ENCODE results near the gene UBE3B. TPM values are rescaled to one million over a fixed set of nuclear protein-coding genes. Genes with fewer than 3 reads are reported as not detected.

Gene UBE3B
- total RNA-seq, 2 donors from 2014 or later: 57.9 to 85.8 TPM

GRCh38 chr12:109523504-109523903, 46.1 kb downstream of the UBE3B start:
- 91% methylated on average over 5 of the region's 5 CpGs for WGBS
- no peak for DNase-seq (ENCODE audit: low spot score)
- H3K36me3 ChIP-seq: peaks cover 0 to 5% of the 10 kb centered on the region in 2 donors
- no peaks in the 10 kb centered on the region for H3K27me3 ChIP-seq (replicated peaks; ENCODE audit: insufficient read depth)
- no peak overlapping the region for H3K4me3 ChIP-seq
- H3K4me1 ChIP-seq (replicated peaks): no peaks in the 10 kb centered on the region
- TF ChIP-seq, protein P1, sequence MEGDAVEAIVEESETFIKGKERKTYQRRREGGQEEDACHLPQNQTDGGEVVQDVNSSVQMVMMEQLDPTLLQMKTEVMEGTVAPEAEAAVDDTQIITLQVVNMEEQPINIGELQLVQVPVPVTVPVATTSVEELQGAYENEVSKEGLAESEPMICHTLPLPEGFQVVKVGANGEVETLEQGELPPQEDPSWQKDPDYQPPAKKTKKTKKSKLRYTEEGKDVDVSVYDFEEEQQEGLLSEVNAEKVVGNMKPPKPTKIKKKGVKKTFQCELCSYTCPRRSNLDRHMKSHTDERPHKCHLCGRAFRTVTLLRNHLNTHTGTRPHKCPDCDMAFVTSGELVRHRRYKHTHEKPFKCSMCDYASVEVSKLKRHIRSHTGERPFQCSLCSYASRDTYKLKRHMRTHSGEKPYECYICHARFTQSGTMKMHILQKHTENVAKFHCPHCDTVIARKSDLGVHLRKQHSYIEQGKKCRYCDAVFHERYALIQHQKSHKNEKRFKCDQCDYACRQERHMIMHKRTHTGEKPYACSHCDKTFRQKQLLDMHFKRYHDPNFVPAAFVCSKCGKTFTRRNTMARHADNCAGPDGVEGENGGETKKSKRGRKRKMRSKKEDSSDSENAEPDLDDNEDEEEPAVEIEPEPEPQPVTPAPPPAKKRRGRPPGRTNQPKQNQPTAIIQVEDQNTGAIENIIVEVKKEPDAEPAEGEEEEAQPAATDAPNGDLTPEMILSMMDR (IDR thresholded peaks at IDR 0.05): no peak
- TF ChIP-seq POLR2A (IDR thresholded peaks at IDR 0.05): no peak
- no peak for TF ChIP-seq POLR2AphosphoS5 (IDR thresholded peaks at IDR 0.05)
- intact Hi-C loops (cut with DNase I): no loop called here
- no peak overlapping the region for H3K27ac ChIP-seq
- no peaks in the 10 kb centered on the region for H3K9me3 ChIP-seq

GRCh38 chr12:109524466-109525278, 47.2 kb downstream of the UBE3B start:
- TF ChIP-seq, protein P1 (IDR thresholded peaks at IDR 0.05): no peak
- TF ChIP-seq POLR2AphosphoS5 (IDR thresholded peaks at IDR 0.05): no peak
- TF ChIP-seq POLR2A (IDR thresholded peaks at IDR 0.05): no peak
- H3K27ac ChIP-seq: no peak overlapping the region
- no peak for DNase-seq (ENCODE audit: low spot score)
- WGBS: 78% methylated on average over 26 of the region's 26 CpGs
- no peaks in the 10 kb centered on the region for H3K4me1 ChIP-seq (replicated peaks)
- H3K36me3 ChIP-seq: peaks cover 0 to 5% of the 10 kb centered on the region in 2 donors
- no peak overlapping the region for H3K4me3 ChIP-seq
- no peaks in the 10 kb centered on the region for H3K9me3 ChIP-seq
- H3K27me3 ChIP-seq (replicated peaks; ENCODE audit: insufficient read depth): no peaks in the 10 kb centered on the region
- intact Hi-C loops (cut with DNase I): no loop called here

DNA sequence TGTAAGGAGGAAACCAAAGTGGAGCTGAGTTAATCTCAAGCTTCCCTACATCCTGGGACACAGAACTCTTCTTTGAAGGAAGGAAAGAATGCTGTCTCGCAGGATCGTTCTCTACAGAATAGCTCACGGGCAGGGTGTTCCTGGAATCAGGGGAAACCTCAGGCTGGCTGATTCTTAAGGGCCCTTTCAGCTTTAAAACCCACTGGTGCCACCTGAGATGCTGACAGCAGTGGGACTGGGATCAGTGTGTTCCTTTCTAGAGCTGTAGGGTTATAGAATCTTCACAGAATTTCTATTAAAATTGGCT, 47.8 kb downstream of the UBE3B start:
- intact Hi-C loops (cut with DNase I): no loop called here

DNA sequence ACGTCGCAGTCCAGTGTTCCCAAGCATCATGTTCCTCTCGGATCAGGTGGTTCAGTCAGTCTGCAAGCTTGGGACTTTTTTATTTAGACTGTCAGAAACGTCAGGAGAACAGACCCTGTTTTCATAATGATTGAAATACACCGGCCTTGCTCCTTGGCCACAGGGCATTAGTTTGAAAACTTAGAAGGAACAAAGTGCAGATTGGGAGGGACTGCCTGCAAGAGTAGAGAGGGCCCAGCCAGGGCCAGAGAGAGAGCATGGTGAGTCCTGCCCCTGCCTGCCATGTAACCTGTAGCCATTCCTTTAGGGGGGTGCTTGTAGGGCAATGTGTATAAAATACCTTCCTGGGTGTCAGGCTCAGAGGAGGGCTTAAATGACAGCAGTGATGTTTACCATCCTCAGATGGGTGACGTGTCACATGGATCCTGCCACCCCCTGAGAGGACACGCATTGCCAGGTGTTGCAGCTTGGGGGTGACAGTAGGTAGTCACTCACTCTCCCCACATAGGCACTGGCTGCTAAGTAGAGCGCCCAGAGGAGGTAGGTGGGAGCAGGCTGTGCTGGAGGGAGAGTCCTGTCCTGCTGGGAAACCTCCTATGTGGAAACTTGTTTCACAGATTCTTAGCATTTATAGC, 50.2 kb downstream of the UBE3B start:
- intact Hi-C loops (cut with DNase I): no loop called here
- TF ChIP-seq POLR2AphosphoS5 (IDR thresholded peaks at IDR 0.05) (no peak), POLR2A (IDR thresholded peaks at IDR 0.05) (no peak)
- TF ChIP-seq, protein P1 (IDR thresholded peaks at IDR 0.05): no peak
- H3K36me3 ChIP-seq: peaks cover 0 to 2% of the 10 kb centered on the region in 2 donors

More for the DNA sequence above, 47.8 kb downstream of the UBE3B start:
- WGBS: 75% methylated on average over 3 of the region's 3 CpGs
- Histone ChIP-seq H3K4me1 (replicated peaks) (no peaks in the 10 kb centered on the region), H3K27me3 (replicated peaks; ENCODE audit: insufficient read depth) (no peaks in the 10 kb centered on the region), H3K4me3 (no peak overlapping the region), H3K36me3 (peaks cover 0 to 5% of the 10 kb centered on the region in 2 donors), H3K27ac (no peak overlapping the region), H3K9me3 (no peaks in the 10 kb centered on the region)
- TF ChIP-seq POLR2A (IDR thresholded peaks at IDR 0.05) (no peak), POLR2AphosphoS5 (IDR thresholded peaks at IDR 0.05) (no peak)
- TF ChIP-seq, protein P1 (IDR thresholded peaks at IDR 0.05): no peak
- DNase-seq (ENCODE audit: low spot score): no peak

More for the DNA sequence above, 50.2 kb downstream of the UBE3B start:
- Histone ChIP-seq H3K27ac (no peak overlapping the region), H3K4me1 (replicated peaks) (no peaks in the 10 kb centered on the region), H3K9me3 (no peaks in the 10 kb centered on the region), H3K27me3 (replicated peaks; ENCODE audit: insufficient read depth) (no peaks in the 10 kb centered on the region), H3K4me3 (no peak overlapping the region)
- DNase-seq (ENCODE audit: low spot score): no peak
- 79% methylated on average over 8 of the region's 8 CpGs for WGBS

Data from prostate gland (tissue), 2 donors.